ENCODE measurements around the gene MVP.
A peak's percentile ranks its signal among the peaks of the same experiment; 100 is the strongest.
"Not testable (repeated sequence)": the region's sequence is repeated elsewhere in the genome, so short reads cannot be mapped to it uniquely, and the experiment has no call there.

The MVP gene

GRCh38 chr16:29876217-29876593, 55.9 kb downstream of the MVP start:
- ATAC-seq: no peak

GRCh38 chr16:29876594-29877249, 56.5 kb downstream of the MVP start:
- ATAC-seq: peak in 1 of 2 donors; percentile 42

GRCh38 chr16:29877266-29877961, 57.2 kb downstream of the MVP start:
- ATAC-seq: peak; percentile 71 to 82

- ATAC-seq: no peak
These were observed 57.9 kb downstream of the MVP start for GRCh38 chr16:29878172-29878571.

GRCh38 chr16:29881050-29881449, 60.8 kb downstream of the MVP start:
- ATAC-seq: no peak

- no peak for ATAC-seq
These were observed 63.7 kb downstream of the MVP start for GRCh38 chr16:29883987-29884386.

GRCh38 chr16:29889372-29889771, 69.1 kb downstream of the MVP start:
- not testable (repeated sequence) for ATAC-seq

GRCh38 chr16:29891525-29892457, 71.5 kb downstream of the MVP start:
- ATAC-seq: no peak

GRCh38 chr16:29892458-29892813, 72.2 kb downstream of the MVP start:
- no peak for ATAC-seq

GRCh38 chr16:29893553-29893952, 73.3 kb downstream of the MVP start:
- ATAC-seq: no peak

GRCh38 chr16:29894352-29894751, 74.1 kb downstream of the MVP start:
- no peak for ATAC-seq

- ATAC-seq: no peak
These were observed 76.6 kb downstream of the MVP start for GRCh38 chr16:29896841-29897240.

- no peak for ATAC-seq
These were observed 77.1 kb downstream of the MVP start for GRCh38 chr16:29897333-29897732.

Measured in activated CD4-positive, CD25-positive, alpha-beta regulatory T cell treated with anti-CD3 and anti-CD28 coated beads, Interleukin-2, amount 50 U/mL, for 24 hours (primary cell).